Lower leg skin (tissue), 4 donors: ENCODE data around the gene KIRREL3. TPM values are rescaled to one million over a fixed set of nuclear protein-coding genes. Genes with fewer than 3 reads are reported as not detected.

Source experiments
- DNase-seq, 2 donors: peaks; one replicate each; pipeline ENCODE4 v3.0.0-alpha.2; 2019; ENCODE audit warnings: low spot score in 2 of 2
- H3K4me3 ChIP-seq: fragments of 200-600 bp; sonication (generic); 2 replicates; pipeline ENCODE4 v1.5.1; 2017; ENCODE audit warnings: mild to moderate bottlenecking, low read depth; ENCODE audit not compliant: poor library complexity, severe bottlenecking
- CTCF ChIP-seq, 3 donors: fragments of 450-650 bp; IDR thresholded peaks; one replicate each; pipeline ENCODE4 v1.5.1; 2016; ENCODE audit warnings: antibody characterized with exemption in 3 of 3, mild to moderate bottlenecking in 3 of 3, moderate library complexity in 2 of 3
- POLR2A ChIP-seq, 2 donors: fragments of 450-650 bp; IDR thresholded peaks; one replicate each; pipeline ENCODE4 v1.6.1; 2016 to 2017; ENCODE audit warnings: antibody characterized with exemption in 2 of 2, mild to moderate bottlenecking in 1 of 2, moderate library complexity in 1 of 2
- WGBS, 2 donors: methylation state at CpG; one replicate each; pipeline ENCODE4 v1.1.5; 2018; 5-methylcytosine and 5-hydroxymethylcytosine counted together
- intact Hi-C: fragments of 100-400 bp; cut with DNase I; formaldehyde crosslinking; loops from one replicate; pipeline ENCODE4 v1.15.0; 2023; ENCODE audit warnings: low total_unique reads
- total RNA-seq, 4 donors: library from RNA; depleted of rRNA; stranded (reverse); fragments of >200 nt; gene quantifications; one replicate each; pipeline ENCODE4 v1.1.0, GENCODE V29; 2016

Gene KIRREL3
- total RNA-seq, 4 donors from 2014 or later: 0.13 TPM; not detected in 3

GRCh38 chr11:126832387-126832786 lies 168.2 kb downstream of the KIRREL3 start:
- no peak overlapping the region for H3K4me3 ChIP-seq
- DNase-seq: no peak
- intact Hi-C loops: no loop called here
- 85 to 91% methylated on average over 6 of the region's 6 CpGs for WGBS, 2 donors
- TF ChIP-seq CTCF (IDR thresholded peaks at IDR 0.05) (no peak), POLR2A (IDR thresholded peaks at IDR 0.05) (no peak)

DNA sequence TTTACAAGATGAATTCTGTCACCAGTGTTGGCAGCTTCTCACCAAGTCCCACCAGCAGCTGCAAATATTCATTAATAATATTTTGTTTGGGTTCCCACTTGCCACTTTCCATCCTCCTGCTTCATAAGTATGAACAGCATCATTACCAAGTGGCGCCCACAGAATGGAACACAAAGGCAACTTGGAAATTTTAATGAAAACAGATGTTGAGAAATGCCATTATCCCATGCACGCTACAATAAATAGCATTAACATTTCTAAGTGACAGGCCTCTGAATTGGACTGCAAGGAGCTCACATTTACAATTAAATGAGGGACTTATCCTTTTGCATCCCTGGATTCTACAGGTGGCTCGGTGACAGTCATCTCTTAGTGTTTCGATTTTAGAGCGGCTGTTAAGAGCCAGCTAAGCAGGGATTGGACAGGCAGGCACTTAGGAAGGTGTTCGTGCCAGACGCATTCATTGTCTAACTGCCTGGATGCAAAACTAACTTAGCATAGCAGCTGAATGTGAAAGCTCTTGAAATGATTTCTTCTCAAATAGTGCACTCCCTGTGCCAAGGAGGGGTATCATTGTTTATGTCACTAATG lies 170.3 kb downstream of the KIRREL3 start:
- WGBS, 2 donors: 54 to 63% methylated on average over 7 of the region's 7 CpGs
- TF ChIP-seq POLR2A (IDR thresholded peaks at IDR 0.05) (no peak), CTCF (IDR thresholded peaks at IDR 0.05) (no peak)
- DNase-seq: no peak
- intact Hi-C loops: no loop called here
- no peak overlapping the region for H3K4me3 ChIP-seq

DNA sequence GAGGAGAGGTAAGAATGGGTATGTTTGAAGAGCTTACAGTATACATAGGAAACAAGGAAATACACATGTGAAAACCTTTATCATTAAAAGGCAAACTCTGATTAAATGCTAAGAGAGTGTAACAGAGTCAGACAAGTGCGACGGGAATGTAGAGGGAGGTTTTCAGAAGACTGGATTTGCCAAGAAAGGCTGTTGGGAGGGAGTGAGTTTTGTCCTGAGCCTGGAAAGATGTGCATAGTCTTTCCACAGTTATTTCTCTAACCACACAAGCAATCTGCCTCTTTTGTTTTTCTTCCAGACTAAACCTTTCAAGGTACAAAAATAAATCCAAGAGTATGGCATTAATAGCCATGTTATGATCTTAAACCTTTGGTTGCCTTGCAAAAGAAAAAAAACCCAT lies 170.9 kb downstream of the KIRREL3 start:
- intact Hi-C loops: no loop called here
- TF ChIP-seq POLR2A (IDR thresholded peaks at IDR 0.05) (no peak), CTCF (IDR thresholded peaks at IDR 0.05) (no peak)
- WGBS, 2 donors: 53 to 65% methylated on average over 2 of the region's 2 CpGs
- no peak overlapping the region for H3K4me3 ChIP-seq
- no peak for DNase-seq

DNA sequence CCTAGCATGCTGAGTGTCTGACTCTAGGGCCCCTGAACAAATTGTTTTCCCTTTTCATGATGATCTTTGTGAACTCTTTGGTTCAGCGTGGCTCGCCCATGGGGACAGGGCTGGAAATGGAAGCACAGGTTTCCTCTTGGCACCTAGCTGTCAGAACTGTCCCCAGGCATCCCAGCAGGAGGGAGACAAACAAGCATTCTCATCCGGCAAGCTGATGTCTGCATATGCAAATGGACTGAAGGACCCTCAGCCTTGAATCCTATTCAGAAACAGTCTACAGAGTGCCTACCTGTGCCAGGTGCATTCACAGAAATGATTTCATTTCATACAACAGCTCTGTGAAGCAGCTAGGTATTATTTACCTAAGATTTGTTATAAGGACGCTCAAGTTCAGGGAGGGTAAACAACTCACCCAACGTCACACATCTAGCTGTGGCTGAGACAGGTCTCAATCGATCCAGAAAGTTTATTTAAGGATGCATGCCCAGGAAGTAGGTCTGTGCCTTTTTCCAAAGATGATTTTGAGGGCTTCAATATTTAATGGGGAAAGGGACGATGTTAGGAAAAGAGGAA lies 176.4 kb downstream of the KIRREL3 start:
- 61 to 66% methylated on average over 7 of the region's 7 CpGs for WGBS, 2 donors
- no peak for DNase-seq

GRCh38 chr11:126823274-126823673 lies 177.3 kb downstream of the KIRREL3 start:
- intact Hi-C loops: no loop called here
- no peak for TF ChIP-seq CTCF (IDR thresholded peaks at IDR 0.05)
- TF ChIP-seq POLR2A (IDR thresholded peaks at IDR 0.05): no peak

More for the DNA sequence above, 176.4 kb downstream of the KIRREL3 start:
- TF ChIP-seq POLR2A (IDR thresholded peaks at IDR 0.05) (no peak), CTCF (IDR thresholded peaks at IDR 0.05) (no peak)
- intact Hi-C loops: no loop called here
- no peak overlapping the region for H3K4me3 ChIP-seq

DNA sequence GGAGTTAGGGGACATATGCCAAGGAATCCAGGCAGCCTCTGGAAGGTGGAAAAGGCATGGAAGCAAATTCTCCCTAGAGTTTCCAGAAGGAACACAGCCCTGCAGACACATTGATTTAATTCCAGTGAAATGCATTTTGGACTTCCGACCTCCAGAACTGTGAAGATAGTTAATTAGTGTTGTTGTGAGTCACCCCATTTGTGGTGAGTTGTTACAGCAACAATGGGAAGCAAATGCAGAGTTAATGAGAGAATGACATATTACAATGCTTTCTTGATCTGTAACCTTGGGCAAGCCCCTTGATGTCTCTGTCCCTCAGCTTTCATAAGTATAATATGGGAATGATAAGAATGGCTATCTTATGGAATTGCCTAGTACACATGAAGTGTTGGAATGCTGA lies 178.7 kb downstream of the KIRREL3 start:
- intact Hi-C loops: no loop called here

More at GRCh38 chr11:126823274-126823673, 177.3 kb downstream of the KIRREL3 start:
- no peak for DNase-seq
- H3K4me3 ChIP-seq: no peak overlapping the region

More for the DNA sequence above, 178.7 kb downstream of the KIRREL3 start:
- TF ChIP-seq POLR2A (IDR thresholded peaks at IDR 0.05): no peak
- TF ChIP-seq CTCF (IDR thresholded peaks at IDR 0.05): no peak
- 60 to 79% methylated on average over 1 of the region's 1 CpG for WGBS, 2 donors
- DNase-seq: no peak
- no peak overlapping the region for H3K4me3 ChIP-seq
